Right ventricle myocardium inferior (tissue), 1 donor: ENCODE results near the gene SLC35A5. TPM values are rescaled to one million over a fixed set of nuclear protein-coding genes. Genes with fewer than 3 reads are reported as not detected.
A peak's percentile ranks its signal among the peaks of the same experiment; 100 is the strongest.
"Not testable (repeated sequence)": the region's sequence is repeated elsewhere in the genome, so short reads cannot be mapped to it uniquely, and the experiment has no call there.

Experiments used
- ATAC-seq: fragments of 200-7000 bp; cut with Tn5 transposase; one replicate; pipeline ENCODE4 v1.9.1; 2020; ENCODE audit warnings: mild to moderate bottlenecking, moderate library complexity
- DNase-seq: peaks from one replicate; pipeline ENCODE4 v3.0.0; 2021; ENCODE audit errors: missing footprints
- intact Hi-C: fragments of 100-400 bp; cut with DNase I; formaldehyde crosslinking; loops from one replicate; pipeline ENCODE4 v1.11.0; 2022
- long read RNA-seq: library from polyadenylated mRNA; unstranded; transcript quantifications from one replicate; pipeline ENCODE4 v2.0.0, GENCODE V29; 2021
- total RNA-seq: library from RNA; stranded (reverse); fragmentation: NEBNext Ultra II Directional; extraction: Animal tissue kit (Norgen Biotek cat#: 25700); gene quantifications from one replicate; pipeline ENCODE4 v1.2.1, GENCODE V29; 2021
- donor health status: DM: no; HTN: yes; CAD: no; lungs with severe emphysema.

The SLC35A5 gene
- total RNA-seq, result 14.6 TPM
- long read RNA-seq, full-length matches to known transcripts, result 5 of 8 reads
- long read RNA-seq, partial matches to known transcripts, result 1 of 8 reads
- long read RNA-seq, other reads (novel, unspliced or antisense), result 2 of 8 reads

- peak; percentile 100 for DNase-seq
- intact Hi-C loops, result loop anchor here (10.0 kb wide), 1 partner anchor 433 kb away; the partner anchor contains the start of gene GTPBP8
- peak; percentile 98 for ATAC-seq
Observed at GRCh38 chr3:112561734-112562529, at the start of gene SLC35A5, which contains the start of gene ATG3. SLC35A5 (plus strand) TSS chr3:112562045; CDS start chr3:112563404, 1,359 bp downstream. ATG3 (minus strand) TSS chr3:112561962; CDS start chr3:112561528, 434 bp downstream.

- no peak for DNase-seq
- no peak for ATAC-seq
- intact Hi-C loops, result loop anchor here (10.0 kb wide), 1 partner anchor 938 kb away; no protein-coding TSS in a partner anchor
Observed at GRCh38 chr3:112512320-112512719, 49.5 kb upstream of the SLC35A5 start.

GRCh38 chr3:112514527-112515128 lies 47.2 kb upstream of the SLC35A5 start:
- intact Hi-C loops, result loop anchor here (5.0 to 10.0 kb wide), 2 partner anchors 402 to 940 kb away; no protein-coding TSS in a partner anchor
- ATAC-seq (no peak), DNase-seq (no peak)

GRCh38 chr3:112518970-112519369 lies 42.9 kb upstream of the SLC35A5 start:
- not testable (repeated sequence) for ATAC-seq

GRCh38 chr3:112519424-112520001 lies 42.3 kb upstream of the SLC35A5 start:
- no peak for DNase-seq
- peak; percentile 62 for ATAC-seq
- intact Hi-C loops, result loop anchor here (2.0 to 10.0 kb wide), 3 partner anchors 193 to 945 kb away; no protein-coding TSS in a partner anchor

More at GRCh38 chr3:112518970-112519369, 42.9 kb upstream of the SLC35A5 start:
- DNase-seq, result not testable (repeated sequence)
- intact Hi-C loops, result loop anchor here (2.0 to 10.0 kb wide), 3 partner anchors 192 to 944 kb away; no protein-coding TSS in a partner anchor

GRCh38 chr3:112524127-112524526 lies 37.7 kb upstream of the SLC35A5 start:
- intact Hi-C loops, ATAC-seq: not testable (repeated sequence)

GRCh38 chr3:112530573-112530972 lies 31.3 kb upstream of the SLC35A5 start:
- DNase-seq, result no peak
- intact Hi-C loops, result loop anchor here (5.0 kb wide), 1 partner anchor 238 kb away; the partner anchor contains the start of gene SLC9C1
- ATAC-seq, result no peak

More at GRCh38 chr3:112524127-112524526, 37.7 kb upstream of the SLC35A5 start:
- DNase-seq, result not testable (repeated sequence)

GRCh38 chr3:112531358-112531781 lies 30.5 kb upstream of the SLC35A5 start:
- ATAC-seq (no peak), DNase-seq (no peak)
- intact Hi-C loops, result loop anchor here (5.0 kb wide), 1 partner anchor 239 kb away; the partner anchor contains the start of gene SLC9C1

GRCh38 chr3:112539825-112540650 lies 21.8 kb upstream of the SLC35A5 start:
- DNase-seq, result no peak
- intact Hi-C loops, result no loop called here
- no peak for ATAC-seq

GRCh38 chr3:112546216-112546759 lies 15.6 kb upstream of the SLC35A5 start:
- intact Hi-C loops, result no loop called here
- ATAC-seq (no peak), DNase-seq (no peak)

GRCh38 chr3:112550859-112551258 lies 11.0 kb upstream of the SLC35A5 start:
- no peak for ATAC-seq
- intact Hi-C loops, result no loop called here
- DNase-seq, result no peak

GRCh38 chr3:112555535-112556170 lies 6.2 kb upstream of the SLC35A5 start:
- DNase-seq (no peak), ATAC-seq (no peak)
- intact Hi-C loops, result no loop called here

GRCh38 chr3:112557976-112558375 lies 3.9 kb upstream of the SLC35A5 start:
- DNase-seq, result no peak
- intact Hi-C loops, result no loop called here

GRCh38 chr3:112560307-112560706 lies 1.5 kb upstream of the SLC35A5 start:
- DNase-seq, result no peak
- ATAC-seq, result no peak
- intact Hi-C loops, result loop anchor here (10.0 kb wide), 1 partner anchor 434 kb away; the partner anchor contains the start of gene GTPBP8

More at GRCh38 chr3:112557976-112558375, 3.9 kb upstream of the SLC35A5 start:
- ATAC-seq, result no peak

GRCh38 chr3:112560721-112561483 lies 943 bp upstream of the SLC35A5 start:
- ATAC-seq (peak; percentile 15), DNase-seq (peak; percentile 79)
- intact Hi-C loops, result loop anchor here (10.0 kb wide), 1 partner anchor 434 kb away; the partner anchor contains the start of gene GTPBP8

GRCh38 chr3:112561484-112561733 lies 436 bp upstream of the SLC35A5 start:
- ATAC-seq (peak; percentile 64), DNase-seq (no peak)
- intact Hi-C loops, result loop anchor here (10.0 kb wide), 1 partner anchor 433 kb away; the partner anchor contains the start of gene GTPBP8
